SIG-M5 treated with dmso at 0.1 percent for 504 hours (cell line): ENCODE measurements around the gene SLC25A30.
A peak's percentile ranks its signal among the peaks of the same experiment; 100 is the strongest.
"Not testable (repeated sequence)": the region's sequence is repeated elsewhere in the genome, so short reads cannot be mapped to it uniquely, and the experiment has no call there.

Source experiments
- DNase-seq: peaks from one replicate; lab custom pipeline; 2025; ENCODE audit not compliant: unreplicated experiment; lab: John Stamatoyannopoulos, UW

The SLC25A30 gene

DNA sequence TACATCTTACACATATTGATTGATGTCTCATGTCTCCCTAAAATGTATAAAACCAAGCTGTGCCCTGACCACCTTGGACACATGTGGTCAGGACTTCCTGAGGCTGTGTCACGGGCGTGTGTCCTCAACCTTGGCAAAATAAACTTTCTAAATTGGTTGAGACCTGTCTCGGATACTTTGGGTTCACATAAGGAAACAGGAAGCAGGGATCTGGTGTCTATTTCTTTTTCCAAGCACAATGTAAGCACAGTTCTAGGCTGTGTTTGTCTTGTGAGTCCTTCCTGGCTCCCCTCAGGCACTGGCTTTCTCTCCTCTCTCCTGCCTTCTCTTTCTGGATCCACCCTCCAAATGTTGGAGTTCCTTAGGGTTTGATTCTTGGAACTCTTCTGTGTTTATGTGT lies 49.6 kb downstream of the SLC25A30 start:
- no peak for DNase-seq

DNA sequence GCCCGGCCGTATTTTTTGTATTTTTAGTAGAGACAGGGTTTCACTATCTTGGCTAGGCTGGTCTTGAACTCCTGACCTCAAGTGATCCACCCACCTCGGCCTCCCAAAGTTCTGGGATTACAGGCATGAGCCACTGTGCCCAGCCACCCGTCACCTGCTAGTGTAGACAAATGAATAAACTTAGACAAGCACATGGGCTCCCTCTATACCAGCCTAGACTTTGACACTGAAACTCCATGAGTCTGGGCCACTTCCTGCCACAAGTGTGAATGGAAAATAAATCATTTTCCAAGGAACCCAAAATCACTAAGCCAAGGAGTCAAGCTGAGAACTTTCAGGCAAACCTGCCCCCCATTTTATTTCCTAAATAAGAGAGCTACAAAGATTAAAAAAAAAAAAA lies 50.2 kb downstream of the SLC25A30 start:
- DNase-seq: no peak

DNA sequence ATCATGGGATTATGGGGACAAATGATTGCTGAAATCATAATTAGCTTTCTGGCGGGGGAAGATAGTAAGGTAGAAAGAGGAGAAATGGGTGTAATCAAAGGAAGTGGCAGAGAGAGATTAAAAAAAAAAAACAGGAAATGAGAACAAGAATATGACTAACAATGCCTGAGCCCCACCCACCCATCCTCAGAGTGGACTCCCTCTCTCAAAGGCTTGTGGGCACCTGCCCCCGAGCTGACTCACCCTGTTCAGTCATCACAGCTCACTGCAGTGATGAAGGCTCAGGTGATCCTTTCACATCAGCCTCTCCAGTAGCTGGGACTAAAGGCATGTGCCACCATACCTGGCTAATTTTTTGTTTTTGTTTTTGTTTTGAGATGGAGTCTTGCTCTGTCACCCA lies 50.8 kb downstream of the SLC25A30 start:
- peak; percentile 90 for DNase-seq

DNA sequence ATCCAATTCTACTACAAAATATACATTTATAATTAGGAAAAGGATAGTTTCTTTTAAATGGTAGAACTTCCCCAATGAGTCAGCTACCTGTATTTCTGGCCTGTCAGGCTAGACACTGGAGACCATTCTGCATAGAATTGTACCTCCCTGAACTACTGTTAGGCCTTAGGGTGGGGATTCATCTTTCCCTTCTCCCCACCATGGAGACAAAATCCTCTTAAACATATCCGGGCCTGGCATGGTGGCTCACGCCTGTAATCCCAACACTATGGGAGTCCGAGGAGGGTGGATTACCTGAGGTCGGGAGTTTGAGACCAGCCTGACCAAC lies 52.7 kb downstream of the SLC25A30 start:
- DNase-seq: no peak

DNA sequence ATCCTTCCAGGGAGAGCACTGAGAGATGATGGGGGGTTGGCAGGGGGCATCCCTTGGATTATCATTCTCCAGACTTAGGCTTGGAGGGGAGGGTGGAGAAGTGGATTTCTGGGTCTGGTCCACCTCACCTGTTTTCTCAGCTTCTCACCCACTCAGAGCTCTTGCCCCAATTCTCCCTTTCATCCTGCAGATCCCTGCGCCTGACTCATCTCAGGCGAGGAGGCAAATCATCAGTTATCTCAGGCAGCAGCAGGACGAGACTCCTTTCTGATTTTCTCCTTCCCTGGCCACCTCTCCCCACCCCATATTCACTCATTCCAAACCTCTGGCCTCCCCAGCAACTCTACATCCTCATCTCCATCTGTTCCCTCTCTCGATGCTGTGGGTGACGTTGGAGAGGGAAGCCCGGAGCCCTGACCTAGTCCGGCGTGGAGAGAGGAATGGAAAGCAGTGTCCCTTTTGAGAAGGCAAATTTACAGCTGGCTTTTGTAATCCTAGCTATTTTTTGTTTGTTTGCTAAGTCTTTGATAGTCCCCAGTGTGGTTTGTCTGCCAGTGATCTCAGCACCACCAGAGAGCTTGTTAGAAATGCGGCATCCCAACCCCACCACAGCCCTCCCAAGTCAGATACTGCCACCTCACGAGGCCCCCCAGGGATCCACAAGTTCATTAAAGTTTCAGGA lies 53.2 kb downstream of the SLC25A30 start:
- no peak for DNase-seq

DNA sequence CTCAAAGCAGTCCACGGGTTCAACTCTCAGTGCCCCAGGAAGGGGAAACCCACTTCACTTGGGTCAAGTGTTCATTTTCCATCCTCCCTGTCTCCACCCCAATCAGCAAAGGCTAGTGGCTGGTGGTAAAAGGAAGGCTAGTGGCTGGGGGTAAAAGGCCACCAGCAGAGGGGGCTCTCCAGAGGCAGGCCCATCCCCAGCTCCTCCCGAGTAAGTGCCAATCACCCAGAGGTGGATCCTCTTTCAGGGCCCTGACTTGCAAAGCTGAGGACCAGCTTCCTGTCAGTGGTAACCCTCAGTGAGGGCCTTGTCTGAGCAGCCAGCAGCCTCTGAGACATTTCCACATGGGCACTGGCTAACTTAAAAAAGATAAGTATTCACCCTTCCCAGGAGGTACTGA lies 55.2 kb downstream of the SLC25A30 start:
- DNase-seq: peak; percentile 68

DNA sequence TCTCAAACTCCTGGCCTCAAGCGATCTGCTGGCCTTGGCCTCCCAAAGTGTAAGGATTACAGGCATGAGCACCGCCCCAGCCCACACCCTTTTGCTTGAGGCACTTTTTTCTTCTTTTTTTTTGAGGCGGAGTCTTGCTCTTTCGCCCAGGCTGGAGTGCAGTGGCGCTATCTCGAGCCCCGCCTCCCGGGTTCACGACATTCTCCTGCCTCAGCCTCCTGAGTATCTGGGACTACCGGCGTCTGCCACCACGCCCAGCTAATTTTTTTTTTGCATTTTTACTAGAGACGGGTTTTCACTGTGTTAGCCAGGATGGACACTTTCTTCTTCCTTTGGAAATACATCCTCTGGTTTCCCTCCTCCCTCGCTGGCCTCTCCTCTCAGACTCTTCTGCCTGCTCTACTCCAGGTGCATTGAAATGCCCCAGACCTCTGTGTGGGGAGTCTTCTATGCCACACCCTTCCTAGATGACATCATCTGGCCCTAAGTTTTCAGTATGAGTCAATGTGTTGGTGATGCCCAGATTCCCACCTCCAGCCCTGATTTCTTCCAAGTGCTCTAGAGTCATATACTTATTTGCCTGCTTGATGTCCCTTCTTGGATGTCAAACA lies 56.5 kb downstream of the SLC25A30 start:
- no peak for DNase-seq

DNA sequence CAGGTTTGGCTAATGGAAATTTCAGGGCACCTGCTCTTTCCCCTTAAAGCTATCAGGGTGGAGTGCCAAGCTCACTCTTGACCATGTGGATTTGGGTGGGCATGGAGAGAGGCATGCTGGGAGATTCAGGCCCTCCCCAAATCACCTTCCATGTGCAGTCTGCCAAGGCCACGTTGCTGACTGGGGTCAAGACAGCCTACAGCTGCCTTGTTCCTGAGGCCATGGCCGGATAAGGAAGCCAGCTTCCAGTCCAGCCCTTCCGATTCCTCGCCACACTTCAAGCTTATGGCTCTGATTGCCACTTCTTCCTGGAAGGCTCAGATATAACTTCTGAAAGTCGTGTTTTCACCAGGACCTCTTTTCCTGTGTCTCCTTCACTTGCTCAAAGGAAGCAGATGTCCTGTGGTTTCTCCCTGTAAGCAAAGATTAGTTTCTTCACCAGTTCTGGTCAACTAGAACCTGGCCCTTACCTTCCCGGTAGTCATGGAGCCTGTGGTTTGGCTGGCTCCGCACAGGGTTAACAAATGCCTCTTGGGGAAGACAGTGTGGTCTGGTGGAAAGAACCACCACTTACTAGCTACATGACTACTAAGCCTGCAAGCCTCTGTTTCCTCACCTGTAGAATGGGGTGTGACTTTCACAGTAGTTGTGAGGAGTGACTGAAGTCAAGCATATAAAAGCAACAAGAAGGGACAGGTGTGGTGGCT lies 61.1 kb downstream of the SLC25A30 start:
- DNase-seq: no peak

DNA sequence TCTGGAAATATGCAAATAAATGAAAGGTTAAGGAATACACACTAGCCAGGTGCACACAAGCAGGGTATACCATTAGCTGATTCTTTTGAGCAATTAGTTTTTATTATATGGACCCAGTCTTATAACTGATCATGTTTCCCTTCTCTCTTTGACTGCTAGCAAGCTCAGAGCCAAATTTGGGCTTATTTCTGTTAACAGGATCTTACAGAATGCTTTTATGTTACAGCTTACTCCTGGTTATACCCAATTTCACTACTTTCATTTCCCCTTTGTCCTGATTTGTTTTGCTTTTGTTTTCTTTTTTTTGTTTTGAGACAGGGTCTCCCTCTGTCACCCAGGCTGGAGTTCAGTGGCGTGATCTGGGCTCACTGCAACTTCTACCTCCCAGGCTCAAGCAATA lies 64.3 kb downstream of the SLC25A30 start:
- no peak for DNase-seq

DNA sequence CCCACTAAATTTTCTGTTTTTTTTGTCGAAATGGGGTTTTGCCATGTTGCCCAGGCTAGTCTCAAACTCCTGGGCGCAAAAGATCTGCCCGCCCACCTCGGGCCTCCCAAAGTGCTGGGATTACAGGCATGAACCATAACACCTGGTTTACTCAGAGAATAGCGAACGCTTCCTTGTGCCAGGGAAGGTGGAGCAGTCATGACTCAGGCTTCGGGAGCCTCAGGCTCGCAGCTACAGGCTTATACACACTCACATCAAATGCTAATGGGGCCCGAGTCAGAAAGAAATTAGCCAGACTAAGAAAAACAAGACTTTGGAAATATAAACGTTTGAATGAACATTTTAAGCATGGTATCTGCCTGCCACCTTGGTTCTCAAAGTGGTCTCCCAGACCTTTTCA lies 66.1 kb downstream of the SLC25A30 start:
- DNase-seq: no peak

DNA sequence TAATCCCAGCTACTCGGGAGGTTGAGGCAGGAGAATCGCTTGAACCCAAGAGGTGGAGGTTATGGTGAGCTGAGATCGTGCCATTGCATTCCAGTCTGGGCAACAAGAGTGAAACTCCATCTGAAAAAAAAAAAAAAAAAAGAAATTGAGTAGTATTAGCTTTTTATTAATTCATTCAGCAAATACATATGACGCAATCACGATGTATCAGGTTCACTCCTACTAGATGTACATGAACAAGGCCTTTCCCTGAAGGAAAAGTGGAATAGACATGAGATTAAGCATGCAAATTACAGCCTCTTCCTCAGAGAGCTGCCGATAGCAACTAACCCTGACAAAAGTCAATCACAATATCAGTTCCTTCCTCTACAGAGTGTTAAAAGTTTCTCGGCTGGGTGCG lies 68.0 kb downstream of the SLC25A30 start:
- no peak for DNase-seq

DNA sequence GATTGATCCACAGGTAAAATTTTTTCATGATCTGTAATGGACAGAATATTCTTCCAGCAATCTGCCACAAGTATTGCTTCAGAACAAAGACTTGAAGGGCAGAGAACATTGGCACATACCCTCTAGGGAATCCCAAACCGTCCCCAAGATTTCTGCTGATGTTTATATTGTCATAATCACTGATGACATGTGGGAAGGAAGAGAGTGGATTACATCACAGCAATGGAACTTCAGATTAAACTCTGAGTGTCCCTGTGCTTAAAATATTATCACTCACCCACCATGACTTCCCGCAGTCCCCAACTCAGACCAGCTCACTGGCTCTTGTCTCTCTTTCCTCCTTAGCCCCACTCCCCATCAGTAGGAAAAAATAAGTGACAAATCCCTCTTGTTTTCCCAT lies 68.7 kb downstream of the SLC25A30 start:
- no peak for DNase-seq

DNA sequence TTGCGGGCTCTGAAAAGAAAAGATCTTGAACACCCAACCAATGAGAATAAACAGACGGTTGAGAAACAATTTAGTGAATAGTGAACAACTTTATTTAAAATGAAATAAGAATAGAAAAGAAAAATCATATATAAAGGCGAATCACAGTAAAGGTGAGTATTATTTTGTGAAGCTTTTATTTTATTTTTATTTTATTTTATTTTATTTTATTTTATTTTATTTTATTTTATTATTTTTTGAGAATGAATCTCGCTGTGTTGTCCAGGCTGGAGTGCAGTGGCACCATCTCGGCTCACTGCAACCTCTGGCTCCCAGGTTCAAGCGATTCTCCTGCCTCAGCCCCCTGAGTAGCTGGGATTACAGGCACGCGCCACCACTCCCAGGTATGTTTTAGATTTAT lies 74.1 kb downstream of the SLC25A30 start:
- DNase-seq: not testable (repeated sequence)
